Esophagus muscularis mucosa (tissue), 3 donors: ENCODE data around the gene DCHS1.

Experiments used
- POLR2A ChIP-seq: fragments of 450-650 bp; IDR thresholded peaks from one replicate; pipeline ENCODE4 v1.6.1; 2017; ENCODE audit warnings: antibody characterized with exemption, moderate library complexity, mild to moderate bottlenecking, low read depth
- POLR2AphosphoS5 ChIP-seq, 2 donors: sonication (generic); formaldehyde crosslinking; IDR thresholded peaks; one replicate each; pipeline ENCODE4 v1.6.1; 2017; ENCODE audit warnings: antibody characterized with exemption in 2 of 2
- TF ChIP-seq, protein P1 (sequence below), 3 experiments: fragments of 200-600 bp in 2 of 3; fragments of 450-650 bp in 1 of 3; sonication (generic) in 2 of 3; IDR thresholded peaks; one replicate each; pipeline ENCODE4 v1.5.1; 2017 to 2019; ENCODE audit warnings: antibody characterized with exemption in 3 of 3, mild to moderate bottlenecking in 2 of 3, moderate library complexity in 1 of 3

DNA sequence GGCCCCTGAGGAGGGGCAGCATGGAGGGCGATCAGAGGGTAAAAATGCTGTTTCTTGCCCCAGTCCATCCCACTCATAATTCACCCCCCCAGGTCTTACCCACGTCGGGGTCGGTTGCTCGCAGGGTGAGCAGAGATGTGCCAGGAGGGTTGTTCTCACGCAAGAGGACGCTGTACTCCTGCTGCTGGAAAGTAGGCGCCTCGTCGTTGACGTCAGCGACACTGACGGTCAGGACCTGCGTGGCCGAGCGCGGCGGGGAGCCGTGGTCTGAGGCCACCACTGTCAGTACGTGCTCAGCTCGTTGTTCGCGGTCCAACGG, 26.1 kb downstream of the DCHS1 start:
- TF ChIP-seq, protein P1, sequence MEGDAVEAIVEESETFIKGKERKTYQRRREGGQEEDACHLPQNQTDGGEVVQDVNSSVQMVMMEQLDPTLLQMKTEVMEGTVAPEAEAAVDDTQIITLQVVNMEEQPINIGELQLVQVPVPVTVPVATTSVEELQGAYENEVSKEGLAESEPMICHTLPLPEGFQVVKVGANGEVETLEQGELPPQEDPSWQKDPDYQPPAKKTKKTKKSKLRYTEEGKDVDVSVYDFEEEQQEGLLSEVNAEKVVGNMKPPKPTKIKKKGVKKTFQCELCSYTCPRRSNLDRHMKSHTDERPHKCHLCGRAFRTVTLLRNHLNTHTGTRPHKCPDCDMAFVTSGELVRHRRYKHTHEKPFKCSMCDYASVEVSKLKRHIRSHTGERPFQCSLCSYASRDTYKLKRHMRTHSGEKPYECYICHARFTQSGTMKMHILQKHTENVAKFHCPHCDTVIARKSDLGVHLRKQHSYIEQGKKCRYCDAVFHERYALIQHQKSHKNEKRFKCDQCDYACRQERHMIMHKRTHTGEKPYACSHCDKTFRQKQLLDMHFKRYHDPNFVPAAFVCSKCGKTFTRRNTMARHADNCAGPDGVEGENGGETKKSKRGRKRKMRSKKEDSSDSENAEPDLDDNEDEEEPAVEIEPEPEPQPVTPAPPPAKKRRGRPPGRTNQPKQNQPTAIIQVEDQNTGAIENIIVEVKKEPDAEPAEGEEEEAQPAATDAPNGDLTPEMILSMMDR (IDR thresholded peaks at IDR 0.05), result no peak
- TF ChIP-seq POLR2A (no peak), POLR2AphosphoS5 (IDR thresholded peaks at IDR 0.05) (no peak)
